Fibroblast of the aortic adventitia (primary cell): ENCODE measurements around the gene SNRPE. TPM values are rescaled to one million over a fixed set of nuclear protein-coding genes. Genes with fewer than 3 reads are reported as not detected.

Source experiments
- DNase-seq: peaks from one replicate; pipeline ENCODE4 v3.0.0-alpha.2; 2010; ENCODE audit warnings: low read depth
- H3K4me3 ChIP-seq: 2 replicates; pipeline ENCODE4 v1.5.1; 2011; ENCODE audit warnings: low read depth, mild to moderate bottlenecking, control low read depth, low read length, moderate library complexity
- total RNA-seq: library from RNA; depleted of rRNA; stranded (reverse); fragments of >200 nt; gene quantifications from 2 replicates; pipeline ENCODE4 v1.2.3, GENCODE V29; 2012; ENCODE audit warnings: low replicate concordance
- TF ChIP-seq, protein P1 (sequence below): IDR thresholded peaks from 2 replicates; pipeline ENCODE4 v1.5.1; 2011; ENCODE audit warnings: mild to moderate bottlenecking, low read length, control low read depth, inconsistent platforms; ENCODE audit not compliant: insufficient read depth

Gene SNRPE
- 95.4 and 105 TPM in 2 replicates for total RNA-seq

DNA sequence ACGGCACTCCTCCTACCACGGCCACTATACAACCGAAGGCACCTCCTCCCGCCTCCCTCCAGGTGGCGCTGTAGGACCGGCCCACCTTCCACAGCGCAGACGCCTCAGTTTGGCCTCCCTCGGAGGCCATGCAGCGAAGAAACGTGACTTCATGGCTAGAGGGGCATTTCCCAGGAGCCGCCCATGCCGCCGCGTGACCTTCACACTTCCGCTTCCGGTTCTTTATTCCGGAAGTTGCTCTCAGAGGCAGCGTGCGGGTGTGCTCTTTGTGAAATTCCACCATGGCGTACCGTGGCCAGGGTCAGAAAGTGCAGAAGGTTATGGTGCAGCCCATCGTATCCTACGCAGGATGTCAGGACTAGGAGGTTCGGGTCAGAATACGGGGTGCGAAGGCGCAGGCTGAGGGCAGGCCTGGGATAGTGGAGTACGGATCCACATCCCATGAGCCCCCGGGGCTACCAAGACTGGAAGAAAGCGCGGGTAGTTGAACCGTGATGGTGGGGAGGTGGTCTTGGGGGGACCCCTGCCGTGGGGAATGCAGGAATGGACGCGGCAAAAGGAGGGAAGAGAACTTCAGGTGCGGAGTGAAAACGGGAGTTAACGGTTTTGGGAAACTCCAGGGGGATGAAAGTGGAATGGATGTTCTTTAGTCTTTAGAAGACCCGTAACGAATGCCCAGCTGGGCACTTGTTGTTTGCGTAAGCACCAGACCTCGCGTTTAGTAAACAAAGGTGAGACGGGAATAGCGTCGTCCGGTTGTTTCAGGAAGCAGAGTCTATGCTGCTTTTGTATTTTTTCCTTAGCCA, at the start of gene SNRPE:
SNRPE (plus strand) TSS at position 221 of the 806 bp plus-strand sequence; CDS start at position 282, 61 bp downstream.
- peak within 1 kb of the TSS; percentile 99 for H3K4me3 ChIP-seq
- DNase-seq: peak; percentile 98
- TF ChIP-seq, protein P1, sequence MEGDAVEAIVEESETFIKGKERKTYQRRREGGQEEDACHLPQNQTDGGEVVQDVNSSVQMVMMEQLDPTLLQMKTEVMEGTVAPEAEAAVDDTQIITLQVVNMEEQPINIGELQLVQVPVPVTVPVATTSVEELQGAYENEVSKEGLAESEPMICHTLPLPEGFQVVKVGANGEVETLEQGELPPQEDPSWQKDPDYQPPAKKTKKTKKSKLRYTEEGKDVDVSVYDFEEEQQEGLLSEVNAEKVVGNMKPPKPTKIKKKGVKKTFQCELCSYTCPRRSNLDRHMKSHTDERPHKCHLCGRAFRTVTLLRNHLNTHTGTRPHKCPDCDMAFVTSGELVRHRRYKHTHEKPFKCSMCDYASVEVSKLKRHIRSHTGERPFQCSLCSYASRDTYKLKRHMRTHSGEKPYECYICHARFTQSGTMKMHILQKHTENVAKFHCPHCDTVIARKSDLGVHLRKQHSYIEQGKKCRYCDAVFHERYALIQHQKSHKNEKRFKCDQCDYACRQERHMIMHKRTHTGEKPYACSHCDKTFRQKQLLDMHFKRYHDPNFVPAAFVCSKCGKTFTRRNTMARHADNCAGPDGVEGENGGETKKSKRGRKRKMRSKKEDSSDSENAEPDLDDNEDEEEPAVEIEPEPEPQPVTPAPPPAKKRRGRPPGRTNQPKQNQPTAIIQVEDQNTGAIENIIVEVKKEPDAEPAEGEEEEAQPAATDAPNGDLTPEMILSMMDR: peak; percentile 97

DNA sequence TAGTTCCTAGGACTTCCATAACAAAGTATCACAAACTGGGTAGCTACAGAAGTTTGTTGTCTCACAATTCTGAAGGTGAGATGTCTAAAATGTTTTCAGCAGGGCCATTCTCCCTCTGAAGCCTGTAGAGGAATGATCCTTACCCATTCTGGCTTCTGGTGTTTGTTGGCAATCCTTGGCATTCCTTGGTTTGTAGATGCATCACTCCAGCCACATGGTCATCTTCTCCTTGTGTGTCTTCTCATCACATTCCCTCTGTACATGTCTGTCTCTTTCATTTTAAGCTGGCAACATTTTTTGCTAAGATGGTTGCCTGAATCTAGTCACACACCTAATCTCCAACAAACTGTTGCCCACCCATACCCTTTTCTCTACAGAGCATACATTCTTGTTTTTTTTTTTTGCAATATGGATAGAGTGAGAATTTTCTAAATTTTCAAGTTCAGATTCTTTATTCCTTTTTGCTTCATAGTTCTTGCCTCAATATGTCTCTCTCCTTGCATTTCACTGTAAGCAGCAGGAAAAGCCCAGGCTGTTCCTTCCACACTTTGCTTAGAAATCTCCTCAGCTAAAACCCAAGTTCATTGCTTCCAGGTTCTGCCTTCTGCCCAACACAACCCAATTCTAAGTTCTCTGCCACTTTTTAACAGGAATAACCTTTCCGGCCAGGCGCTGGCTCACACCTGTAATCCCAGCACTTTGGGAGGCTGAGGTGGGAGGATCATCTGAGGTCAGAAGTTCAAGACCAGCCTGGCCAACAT, 47.6 kb upstream of the SNRPE start:
- no peak for DNase-seq
- H3K4me3 ChIP-seq: no peak overlapping the region
- TF ChIP-seq, protein P1: no peak

DNA sequence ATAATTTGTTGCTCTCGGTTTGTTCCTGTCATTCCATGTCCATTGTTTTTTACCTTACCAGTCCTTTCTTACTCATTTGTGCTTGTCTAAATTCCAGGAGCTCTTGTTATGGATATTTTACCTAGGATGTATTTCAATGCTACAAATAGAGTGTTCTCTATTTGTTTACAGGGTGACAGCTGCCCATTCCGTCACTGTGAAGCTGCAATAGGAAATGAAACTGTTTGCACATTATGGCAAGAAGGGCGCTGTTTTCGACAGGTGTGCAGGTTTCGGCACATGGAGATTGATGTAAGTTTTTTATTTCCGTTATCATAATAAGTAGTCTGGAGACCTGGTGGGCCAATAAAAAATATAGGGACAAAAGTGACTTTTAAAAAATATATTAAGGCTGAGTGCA, 43.0 kb upstream of the SNRPE start:
- no peak for DNase-seq
- no peak overlapping the region for H3K4me3 ChIP-seq
- TF ChIP-seq, protein P1: no peak

DNA sequence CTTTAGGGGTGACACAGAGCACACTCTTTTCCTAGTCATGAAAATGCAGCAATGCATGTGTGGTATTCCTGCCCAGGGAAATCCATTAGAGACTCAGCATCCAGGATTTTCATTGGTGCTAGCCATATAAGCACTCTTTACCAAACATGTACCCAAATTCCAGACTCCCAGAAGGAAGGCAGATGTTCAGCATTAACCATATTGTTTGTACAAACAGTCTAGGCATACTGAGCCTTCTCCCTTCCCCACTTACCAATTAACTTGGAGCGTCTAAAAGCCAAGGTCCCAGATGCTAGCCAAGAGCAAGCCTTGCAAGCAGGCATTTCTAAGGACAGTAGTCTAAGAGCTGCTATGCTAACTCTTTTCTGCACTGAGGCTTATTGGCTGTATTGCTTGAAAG, 38.1 kb upstream of the SNRPE start:
- TF ChIP-seq, protein P1: no peak
- no peak for DNase-seq
- no peak overlapping the region for H3K4me3 ChIP-seq

DNA sequence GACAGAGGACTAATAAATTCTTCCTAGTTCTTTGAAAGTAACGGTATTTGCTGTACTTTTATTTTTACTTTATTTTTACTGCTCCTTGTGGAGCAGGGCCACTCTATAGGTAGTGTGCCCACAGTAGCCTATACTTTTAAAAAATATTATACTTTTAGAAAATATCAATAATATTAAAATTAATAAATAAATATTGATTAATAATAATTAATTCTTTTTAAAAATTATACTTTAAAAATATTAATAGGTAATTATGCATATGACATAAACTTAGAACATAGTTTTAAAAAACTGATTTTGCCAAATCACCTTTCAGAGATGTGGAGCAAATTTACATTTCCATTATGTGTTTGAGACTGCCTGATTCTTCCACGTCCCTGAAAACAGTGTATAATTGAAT, 35.2 kb upstream of the SNRPE start:
- no peak for DNase-seq
- H3K4me3 ChIP-seq: no peak overlapping the region
- TF ChIP-seq, protein P1: no peak

DNA sequence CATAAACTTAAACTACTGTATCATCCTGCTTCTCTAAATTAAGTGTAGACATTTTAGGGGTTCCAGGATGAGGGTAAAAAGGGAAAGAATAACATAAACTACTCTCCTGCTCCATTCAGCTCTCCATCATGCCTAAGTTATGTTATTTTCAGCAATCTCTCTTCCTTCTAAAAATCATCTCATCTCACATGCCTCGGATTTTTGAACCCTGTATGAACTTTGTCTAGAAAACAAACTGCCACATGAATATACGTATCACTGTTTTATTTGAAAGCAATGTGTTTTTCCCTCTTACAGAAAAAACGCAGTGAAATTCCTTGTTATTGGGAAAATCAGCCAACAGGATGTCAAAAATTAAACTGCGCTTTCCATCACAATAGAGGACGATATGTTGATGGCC, 33.4 kb upstream of the SNRPE start:
- TF ChIP-seq, protein P1: no peak
- H3K4me3 ChIP-seq: no peak overlapping the region
- no peak for DNase-seq
